HS-5 (cell line): ENCODE data around the gene UGDH.
"Not testable (repeated sequence)": the region's sequence is repeated elsewhere in the genome, so short reads cannot be mapped to it uniquely, and the experiment has no call there.

Source experiments
- DNase-seq: peaks from one replicate; pipeline ENCODE4 v3.0.0-alpha.2; 2012; ENCODE audit warnings: low read depth

Gene UGDH

DNA sequence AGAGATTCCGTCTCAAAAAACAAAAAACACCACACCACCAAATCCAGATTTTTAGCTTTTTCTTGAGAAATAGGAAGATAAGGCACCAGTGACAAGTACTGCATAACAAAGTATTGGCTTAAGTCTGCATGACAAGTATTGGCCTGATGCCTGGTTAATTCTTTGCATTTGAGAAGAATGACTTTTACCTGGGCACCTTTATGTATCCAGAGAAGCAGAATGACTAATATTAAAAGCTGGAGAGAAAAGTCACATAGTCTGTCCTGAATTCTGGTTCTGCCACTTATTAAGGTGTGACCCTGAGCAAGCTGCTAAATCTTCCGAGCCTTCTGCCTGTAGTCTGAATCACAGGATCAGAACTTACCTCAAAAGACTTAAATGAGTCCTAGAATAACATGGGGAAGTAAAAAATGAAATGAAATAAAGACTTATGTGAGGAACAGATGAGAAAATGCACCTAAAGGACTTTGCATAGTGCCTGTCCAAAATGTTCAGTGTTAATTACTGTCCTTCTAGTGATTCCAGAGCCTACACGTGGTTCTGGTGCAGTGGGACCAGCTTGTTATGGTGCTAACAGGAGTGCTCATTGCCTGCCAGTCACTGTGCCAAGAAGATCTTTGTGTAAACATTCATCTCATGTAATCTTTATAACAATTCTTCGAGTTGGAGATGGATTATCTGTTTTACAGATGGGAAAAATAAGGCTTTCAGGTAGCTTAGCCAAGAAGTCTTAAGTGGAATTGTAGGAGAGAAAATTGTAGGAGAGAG lies 31.6 kb downstream of the UGDH start:
- DNase-seq, result no peak

DNA sequence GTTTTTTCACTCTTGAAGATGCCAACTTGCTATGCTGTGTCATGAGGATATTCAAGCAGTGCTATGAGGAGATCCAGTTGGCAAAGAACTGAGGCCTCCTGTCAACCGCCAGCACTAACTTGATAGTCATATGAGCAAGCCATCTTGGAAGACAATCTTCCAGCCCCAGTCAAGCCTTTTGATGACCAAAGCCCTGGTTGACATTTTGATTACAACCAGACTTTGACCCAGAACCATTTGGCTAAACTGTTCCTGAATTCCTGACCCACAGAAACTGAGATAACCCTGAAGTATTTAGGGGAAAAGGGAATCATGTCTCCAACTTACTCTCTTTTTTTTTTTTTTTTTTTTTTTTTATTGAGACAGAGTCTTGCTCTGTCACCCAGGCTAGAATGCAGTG lies 32.9 kb downstream of the UGDH start:
- no peak for DNase-seq

DNA sequence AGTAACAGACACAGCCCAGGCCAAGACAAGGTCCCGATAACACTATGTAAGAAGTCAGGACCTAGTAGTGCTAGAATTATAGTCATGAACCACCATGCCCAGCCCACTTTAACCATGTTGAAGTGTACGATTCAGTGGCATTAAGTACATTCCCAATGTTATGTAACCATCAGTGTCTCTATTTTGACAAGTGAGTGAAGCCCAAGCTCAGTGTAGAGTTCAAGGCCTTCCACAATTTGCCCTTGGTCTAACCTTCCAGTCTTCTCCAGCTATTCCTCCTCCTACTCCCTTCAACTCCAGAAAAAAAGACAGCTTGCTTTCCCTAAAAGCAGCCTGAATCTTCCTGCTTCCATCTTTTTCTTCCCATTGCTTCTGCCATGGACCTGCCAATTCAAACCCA lies 36.9 kb downstream of the UGDH start:
- no peak for DNase-seq

DNA sequence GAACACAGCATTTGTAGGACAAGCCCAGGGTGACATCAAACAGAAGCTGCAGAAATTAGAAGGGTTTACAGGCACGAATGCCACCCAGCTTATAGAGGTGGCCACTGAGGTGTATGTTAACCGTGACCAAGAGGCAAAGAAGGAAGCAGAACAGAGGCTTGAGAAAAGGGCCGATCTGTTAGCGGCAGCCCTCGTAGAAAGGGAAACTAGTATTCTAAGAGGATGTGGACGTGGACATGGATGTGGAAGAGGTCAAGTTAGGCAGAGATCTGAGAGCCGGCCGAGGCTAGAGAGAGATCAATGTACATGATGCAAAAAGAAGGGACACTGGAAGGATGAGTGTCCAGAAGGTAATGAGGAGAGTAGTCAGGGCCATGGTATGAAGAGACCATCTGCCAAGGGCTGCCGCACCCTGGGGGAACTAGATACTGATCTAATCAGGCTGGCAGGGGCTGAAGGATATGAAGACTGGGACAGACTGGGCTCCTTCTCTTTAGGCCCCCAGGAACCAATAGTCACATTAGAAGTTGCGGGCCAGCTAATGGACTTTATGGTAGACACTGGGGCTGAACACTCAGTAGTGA lies 40.9 kb downstream of the UGDH start:
- DNase-seq, result no peak

DNA sequence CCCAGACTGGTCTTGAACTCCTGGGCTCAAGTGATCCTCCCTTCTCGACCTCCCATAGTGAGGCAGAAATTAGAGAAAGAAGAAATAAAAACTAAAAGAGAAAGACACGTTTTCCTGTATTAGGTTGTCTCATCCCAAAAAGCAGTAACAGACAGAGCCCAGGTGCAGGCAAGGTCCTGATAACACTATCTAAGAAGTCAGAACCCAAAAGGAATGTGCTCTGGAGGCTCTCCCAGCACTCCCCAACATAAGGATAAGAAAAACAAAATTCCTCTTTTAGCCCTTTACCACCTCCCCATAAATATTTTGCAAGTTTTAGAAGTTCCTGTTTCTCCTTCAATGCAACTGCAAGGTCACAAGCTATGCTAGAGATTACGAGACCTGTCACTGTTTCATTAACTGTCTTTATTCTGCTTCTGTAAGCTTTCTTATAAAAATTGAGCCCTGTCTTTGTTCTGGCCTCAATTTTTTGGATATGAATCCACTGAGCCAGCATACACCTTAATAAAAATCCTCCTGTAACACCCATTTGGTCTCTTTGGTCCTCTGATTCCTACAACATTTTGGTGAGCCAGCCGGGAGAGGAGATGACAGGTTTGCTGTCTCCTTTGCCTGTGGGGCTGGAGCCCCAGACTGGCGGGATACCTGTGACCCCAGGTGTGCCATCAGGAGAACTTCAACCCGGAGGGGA lies 42.5 kb downstream of the UGDH start:
- DNase-seq, result no peak

GRCh38 chr4:39480902-39481695 lies 46.1 kb downstream of the UGDH start:
- DNase-seq, result no peak

- DNase-seq, result no peak
Measured at GRCh38 chr4:39480251-39480650, 47.0 kb downstream of the UGDH start.

DNA sequence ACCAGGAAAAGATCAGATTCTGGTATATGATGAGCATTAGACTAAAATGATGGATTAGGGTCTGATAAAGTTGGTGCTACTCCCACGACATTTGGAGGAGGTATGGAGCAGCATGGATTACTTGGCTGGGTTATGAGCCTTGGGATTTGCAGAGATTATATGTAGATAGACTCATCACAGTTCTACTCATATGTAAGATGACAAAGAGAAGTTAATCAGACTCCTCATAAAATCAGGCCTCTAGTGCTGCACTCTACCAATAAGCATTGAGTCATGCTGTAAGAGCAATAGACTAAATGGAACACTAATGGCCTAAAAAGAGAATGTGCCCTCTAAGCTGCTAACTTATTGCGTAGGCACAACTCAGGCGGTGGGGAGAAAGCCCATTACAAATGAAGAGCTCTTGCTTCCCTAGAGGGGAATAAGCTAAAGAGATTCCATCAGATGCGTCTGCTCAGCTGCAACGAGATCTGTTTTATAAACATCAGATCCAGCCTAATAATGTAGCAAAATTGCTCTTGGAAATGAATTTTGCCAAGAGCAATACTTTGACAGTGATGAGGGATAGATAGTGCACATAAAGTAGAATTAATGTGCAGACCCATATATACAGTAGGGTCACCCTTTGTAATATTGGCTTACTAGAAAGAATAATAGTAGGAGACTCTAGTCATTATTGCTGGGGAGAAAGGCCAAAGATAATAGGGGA lies 50.9 kb downstream of the UGDH start:
- no peak for DNase-seq

DNA sequence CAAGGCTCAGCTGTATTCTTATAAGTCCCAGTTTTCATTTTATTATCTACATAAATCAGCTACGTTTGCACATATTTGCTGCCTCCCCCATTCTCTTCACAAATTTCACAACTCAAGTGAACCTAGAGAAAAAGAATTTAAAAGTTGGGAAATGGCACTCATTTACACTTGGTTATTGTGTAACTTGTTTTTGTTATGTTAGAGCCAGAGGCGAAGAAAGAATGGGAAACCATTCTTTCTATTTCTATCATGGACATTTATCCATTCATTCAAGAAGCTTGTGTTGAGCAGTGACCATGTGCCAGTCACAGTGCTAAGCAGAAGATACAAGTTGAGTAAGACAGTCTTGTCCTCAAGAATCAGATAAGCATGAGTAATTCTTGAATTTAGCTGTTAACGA lies 54.8 kb downstream of the UGDH start:
- DNase-seq, result no peak

- no peak for DNase-seq
Measured at GRCh38 chr4:39470402-39470801, 56.8 kb downstream of the UGDH start.

GRCh38 chr4:39469429-39470077 lies 57.7 kb downstream of the UGDH start:
- peak; percentile 73 for DNase-seq

GRCh38 chr4:39467464-39467863 lies 59.8 kb downstream of the UGDH start:
- DNase-seq, result no peak

GRCh38 chr4:39466747-39467146 lies 60.5 kb downstream of the UGDH start:
- DNase-seq, result no peak

GRCh38 chr4:39464886-39465501 lies 62.2 kb downstream of the UGDH start:
- DNase-seq, result no peak

GRCh38 chr4:39458505-39459300 lies 68.5 kb downstream of the UGDH start, which contains the start of the genes LIAS and RPL9:
TSS of gene LIAS (plus strand) at chr4:39459056. CDS start at chr4:39459118, 62 bp downstream.
TSS of gene RPL9 (minus strand) at chr4:39458922. CDS start at chr4:39458439, 483 bp downstream.
- peak; percentile 95 for DNase-seq

DNA sequence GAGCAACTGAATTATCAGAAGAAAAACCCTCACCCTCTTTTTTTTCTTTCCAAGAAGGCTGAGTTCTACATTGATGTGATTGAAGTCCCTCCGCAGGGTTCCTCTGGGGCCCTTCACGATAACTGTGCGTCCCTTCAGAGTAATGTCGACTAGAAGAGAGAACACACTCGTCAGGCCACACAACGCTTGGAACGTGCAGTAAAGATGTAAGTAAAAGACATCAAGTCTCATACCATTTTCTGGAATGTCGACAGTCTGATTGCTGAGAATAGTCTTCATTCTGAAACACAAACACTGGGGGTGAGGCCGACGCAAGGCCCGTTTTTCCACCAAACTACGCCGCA lies 69.1 kb downstream of the UGDH start:
- not testable (repeated sequence) for DNase-seq

DNA sequence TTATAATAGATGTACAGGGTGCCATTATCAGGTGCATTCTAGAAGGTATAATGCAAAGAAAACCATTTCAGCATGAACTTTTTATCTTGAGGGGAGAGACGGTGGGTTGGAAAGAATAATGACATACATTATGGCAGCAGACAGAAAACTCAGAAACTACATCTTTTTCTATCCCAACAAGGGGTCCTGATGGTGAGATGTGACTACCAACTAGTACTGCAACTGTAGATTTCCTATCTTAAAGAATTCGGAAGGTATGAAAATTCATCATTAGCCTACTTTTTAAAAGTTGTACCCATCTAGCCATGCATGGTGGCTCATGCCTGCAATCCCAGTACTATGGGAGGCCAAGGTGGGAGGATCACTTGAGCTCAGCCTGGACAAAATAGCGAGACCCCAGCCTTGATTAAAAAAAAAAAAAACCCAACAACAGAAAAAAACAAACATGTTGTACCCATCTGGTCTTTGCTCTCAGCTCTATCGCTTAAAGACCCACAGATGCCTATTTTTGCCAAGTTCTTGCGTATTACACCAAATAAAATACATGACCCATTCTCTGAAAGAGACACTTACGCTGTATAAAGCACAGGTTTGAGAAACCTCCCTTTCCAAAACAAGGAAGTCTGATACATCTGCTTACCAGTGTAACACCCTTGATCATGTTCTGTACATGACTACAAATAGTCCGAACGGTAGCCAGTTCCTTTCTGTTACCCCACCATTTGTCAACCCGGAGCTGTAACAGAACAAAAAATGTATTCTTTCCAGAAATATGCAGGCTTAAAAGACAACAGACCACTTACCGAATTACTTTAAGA lies 70.1 kb downstream of the UGDH start:
- no peak for DNase-seq

GRCh38 chr4:39455486-39455885 lies 71.8 kb downstream of the UGDH start:
- DNase-seq, result no peak

DNA sequence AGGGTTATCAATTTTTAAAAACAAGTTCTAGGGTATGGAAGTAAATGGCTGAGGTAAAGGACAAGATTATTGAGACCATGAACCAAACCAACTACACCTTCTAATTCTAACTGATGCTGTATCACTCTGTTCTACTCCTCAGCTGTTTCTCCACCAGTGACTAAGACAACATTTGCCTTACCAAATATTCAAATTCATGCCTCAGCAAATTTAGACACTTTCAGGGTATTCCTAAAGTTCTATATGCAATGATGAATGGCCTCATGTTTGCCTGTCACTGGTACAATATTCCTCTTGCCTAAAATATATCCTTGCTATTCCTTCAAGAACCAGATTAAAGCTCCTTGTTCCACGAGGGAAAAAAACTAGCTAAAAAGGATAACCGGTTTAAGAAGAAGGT lies 73.5 kb downstream of the UGDH start:
- no peak for DNase-seq
